ENCODE results near the gene SREK1.

GRCh38 chr5:66164044-66164790, 20.1 kb downstream of the SREK1 start:
- TF ChIP-seq CTCF (IDR thresholded peaks at IDR 0.05; ENCODE audit: low read length) (no peak), EZH2 (IDR thresholded peaks at IDR 0.05; ENCODE audit: borderline replicate concordance, low read length) (no peak)

Measured in OCI-LY1 (cell line).